NCI-H510A treated with DMSO at 0.1 percent for 48 hours (cell line): ENCODE results near the gene INSIG1.

Experiments used
- DNase-seq: peaks from one replicate; lab custom pipeline; 2025; lab: John Stamatoyannopoulos, UW

The INSIG1 gene

DNA sequence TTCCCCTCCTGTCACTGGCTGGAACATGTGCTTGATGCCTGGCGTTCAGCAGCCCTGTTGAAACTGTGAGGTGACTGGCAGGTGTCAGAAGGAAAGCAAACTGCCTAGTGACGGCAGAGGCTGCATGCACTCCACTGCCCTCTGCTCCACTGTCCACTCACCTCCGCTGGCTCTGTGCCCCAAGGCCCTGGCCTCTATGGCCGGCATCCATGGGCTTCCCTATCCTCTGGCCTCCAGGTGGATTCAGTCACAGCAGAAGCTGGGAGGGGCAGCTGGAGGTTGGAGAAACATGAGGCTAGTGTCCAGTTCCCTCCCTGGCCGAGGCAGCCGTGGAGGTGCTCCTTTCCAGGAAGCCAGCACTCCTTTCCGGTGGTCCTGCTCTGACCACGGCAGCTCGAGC, 31.2 kb upstream of the INSIG1 start:
- DNase-seq: no peak

DNA sequence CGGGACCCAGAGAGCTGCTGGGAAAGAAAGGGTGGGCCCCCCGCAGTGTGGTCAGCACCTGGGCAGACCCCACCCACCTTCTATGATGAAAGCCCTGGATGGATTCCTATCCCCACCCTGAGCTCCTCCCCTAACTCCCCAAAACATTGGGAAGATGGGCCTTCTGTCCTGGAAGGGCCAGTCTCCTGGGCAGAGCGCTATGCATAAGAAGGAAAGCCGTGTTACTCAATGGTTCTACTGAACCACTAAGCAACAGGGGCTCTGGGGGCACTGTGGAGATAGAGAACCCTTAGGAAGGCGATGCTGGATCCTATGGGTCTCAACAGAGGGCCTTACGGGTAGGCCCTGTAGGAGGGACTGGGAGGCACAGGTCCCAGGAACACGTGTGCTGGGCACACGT, 30.7 kb upstream of the INSIG1 start:
- DNase-seq: no peak

DNA sequence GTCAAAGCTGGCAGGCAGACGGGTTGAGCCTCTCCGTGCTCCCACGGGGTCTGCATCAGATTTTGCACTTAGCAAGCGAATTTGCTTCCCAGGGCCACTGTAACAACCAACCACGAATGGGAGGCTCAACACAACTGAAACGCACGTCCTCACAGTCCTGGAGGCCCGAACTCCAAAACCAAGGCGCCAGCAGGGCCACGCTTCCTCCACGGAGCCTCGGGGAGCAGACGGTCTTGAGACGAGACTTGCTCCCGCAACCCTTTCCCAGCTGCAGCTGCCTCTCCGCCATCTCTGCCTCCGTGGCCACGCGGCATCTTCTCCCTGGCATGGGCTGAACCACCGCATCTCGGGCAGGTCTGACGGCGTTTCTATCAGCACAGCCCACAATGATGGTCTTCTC, 30.2 kb upstream of the INSIG1 start:
- no peak for DNase-seq

DNA sequence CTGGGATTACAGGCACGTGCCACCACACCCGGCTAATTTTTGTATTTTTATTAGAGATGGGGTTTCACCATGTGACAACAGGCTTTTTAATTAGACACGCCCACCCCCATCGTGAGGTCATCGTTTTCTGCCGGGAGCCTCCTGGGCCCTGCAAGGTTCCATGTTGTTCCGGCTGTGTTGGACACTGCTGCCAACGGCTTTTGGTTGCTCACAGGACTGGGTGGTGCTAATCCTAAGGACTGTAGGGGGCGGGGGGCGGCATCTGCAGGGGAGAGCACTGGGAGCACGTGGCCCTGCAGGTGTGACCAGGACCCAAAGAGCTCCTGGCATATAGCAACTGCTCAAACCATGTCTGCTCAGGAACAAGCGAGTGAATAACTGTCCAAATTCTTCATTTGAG, 29.5 kb upstream of the INSIG1 start:
- no peak for DNase-seq

DNA sequence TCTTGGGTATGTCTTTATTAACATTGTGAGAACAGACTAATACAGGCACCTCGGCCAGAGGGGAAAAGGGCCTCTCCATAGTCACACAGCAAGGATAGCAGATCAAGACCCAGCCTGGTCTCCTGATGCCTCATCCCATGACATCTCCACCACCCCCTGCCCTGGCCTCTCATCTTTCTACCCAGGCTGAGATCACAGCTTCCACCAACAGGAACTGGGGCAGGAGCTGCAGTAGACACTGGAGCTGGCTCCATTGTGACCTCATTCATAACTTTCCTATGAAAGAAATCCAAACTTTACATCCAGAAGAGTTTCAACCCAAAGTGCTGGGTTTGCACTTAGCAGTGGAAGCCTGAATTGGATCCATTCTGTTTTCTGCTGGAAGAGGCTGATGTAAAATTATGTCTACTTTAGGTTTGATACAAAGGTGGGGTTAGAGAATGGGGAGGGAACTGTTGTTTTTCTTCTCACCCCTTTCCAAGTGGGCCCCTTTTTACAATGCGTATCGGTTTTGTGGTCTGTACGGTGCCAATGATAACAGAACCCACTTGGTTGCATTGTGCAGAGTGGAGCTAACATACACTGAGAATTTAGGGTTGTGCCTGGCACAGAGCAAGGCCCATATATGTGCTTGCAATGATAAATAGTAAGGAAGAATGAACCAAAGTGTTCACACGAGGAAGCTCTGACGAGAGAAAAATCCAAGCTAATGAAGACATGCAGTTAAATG, 28.6 kb upstream of the INSIG1 start:
- DNase-seq: no peak

DNA sequence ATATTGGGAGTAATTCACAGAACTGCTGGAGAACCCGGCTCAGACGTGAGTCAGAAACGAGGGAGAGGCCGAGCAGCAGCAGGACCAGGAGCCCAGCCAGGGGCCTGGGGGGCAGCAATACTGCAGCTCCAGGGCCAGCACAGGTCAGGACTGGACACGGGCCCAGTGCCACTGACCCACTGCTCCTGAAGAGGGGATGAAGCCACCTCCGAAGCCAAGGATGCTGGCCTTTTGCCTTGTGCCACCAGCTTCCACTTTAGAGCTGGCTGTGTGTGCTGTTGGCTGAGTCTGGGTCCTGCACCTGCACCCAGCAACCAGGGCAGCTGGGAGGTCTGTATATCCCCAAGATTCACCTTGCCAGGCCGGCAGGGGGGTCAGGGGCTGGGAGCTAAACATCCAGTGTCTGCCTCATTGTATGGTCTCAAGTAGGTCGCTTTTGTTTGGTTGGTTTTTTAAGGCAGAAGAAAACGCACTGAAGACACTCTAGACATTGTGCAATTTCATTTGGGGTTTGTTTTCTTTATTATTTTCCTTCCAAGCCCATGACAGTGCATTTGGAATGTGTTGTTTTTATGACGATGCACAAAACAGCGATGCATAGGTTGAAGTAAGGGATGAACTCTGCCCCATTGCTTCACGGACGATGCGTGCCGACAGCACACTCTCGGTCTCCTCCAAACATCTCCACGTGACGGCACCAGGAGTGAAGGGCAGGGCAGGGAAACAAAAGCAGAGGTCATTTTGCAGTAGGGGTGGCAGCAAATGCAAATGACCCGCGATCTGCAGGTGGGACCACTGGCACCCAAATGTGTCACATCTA, 27.7 kb upstream of the INSIG1 start:
- no peak for DNase-seq

DNA sequence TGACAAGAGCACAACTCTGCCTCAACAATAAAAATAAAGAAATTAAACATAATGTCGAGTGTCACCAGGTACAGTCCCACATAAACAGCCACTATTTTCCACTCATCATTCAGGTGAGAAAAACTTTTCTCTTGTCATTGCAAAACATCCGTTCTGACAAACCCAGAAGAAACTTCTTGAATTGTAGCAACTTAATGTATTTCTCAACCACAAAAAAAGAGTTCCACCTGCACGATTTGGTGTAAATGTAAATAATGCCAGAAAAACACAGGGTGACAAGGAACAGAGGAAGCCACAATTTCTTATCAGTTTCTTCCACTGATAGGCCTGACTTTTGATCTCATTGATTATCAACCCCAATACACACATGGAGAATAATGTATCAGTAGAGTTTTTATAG, 26.8 kb upstream of the INSIG1 start:
- DNase-seq: no peak

DNA sequence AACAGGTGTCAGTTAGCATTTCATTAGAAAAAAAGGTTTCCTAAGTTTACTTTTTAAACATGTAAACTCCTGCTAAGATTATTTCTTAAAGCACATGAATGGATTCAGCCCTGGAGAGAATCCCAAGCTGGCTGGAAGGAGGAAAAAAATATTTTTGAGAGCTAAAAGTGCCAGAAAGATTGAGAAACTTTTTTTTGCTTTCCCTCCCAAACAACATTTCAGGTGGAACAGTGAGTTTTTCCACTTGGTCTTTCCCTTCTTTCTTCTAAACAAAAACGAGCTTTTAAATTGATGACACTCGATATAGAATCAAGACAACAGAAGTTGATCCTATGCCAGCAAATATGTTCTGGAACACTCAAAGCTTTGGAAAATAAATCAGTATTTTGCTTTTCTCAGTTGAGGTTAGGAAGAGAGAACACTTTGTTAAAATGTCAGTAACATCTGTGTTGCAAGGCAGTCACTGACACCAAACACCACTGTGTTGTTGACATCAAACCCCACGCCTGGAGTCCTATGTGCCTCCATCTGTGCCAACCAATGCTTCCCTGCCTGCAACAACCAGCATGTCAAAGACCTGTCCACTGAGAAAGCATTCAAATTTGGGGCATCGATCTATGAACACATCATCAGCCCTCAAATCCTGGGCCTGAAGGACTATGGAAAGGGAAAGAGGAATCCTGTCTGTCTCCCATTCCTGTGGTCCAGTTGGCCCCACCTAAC, 22.9 kb upstream of the INSIG1 start:
- no peak for DNase-seq

DNA sequence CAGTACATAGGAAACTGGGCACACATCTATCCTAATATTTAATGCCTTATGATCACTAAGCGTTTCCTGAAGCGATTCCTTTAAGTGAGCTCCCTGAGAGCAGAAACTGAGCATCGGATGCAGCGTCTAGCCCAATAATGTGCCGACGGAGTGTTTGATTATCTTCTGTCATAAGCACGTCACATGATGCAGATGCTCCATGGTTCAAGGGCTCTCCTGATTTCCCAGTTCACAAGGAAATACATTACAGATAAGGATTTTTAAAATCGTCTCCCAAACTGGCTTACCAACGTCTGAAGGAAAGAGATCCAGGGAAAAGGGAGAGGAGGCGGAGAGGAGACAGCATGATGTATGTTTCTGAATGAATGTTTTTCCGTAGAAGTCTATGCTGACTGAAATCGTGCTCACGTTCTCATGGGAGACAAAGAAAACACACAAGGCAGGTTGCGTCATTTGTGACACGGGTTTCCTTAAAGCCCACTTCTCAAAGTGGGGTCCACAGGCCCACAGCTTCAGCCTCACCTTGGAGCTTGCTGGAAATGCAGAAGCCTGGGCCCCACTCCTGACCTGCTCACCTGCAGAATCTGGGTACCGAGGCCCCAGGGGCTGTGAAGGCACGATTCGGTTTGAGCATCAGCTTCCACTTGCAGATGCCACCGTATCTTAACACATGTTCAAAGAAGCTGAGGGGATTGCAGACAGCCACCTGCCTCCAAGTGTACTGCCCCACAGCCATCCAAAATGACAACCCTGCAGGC, 21.5 kb upstream of the INSIG1 start:
- DNase-seq: no peak

DNA sequence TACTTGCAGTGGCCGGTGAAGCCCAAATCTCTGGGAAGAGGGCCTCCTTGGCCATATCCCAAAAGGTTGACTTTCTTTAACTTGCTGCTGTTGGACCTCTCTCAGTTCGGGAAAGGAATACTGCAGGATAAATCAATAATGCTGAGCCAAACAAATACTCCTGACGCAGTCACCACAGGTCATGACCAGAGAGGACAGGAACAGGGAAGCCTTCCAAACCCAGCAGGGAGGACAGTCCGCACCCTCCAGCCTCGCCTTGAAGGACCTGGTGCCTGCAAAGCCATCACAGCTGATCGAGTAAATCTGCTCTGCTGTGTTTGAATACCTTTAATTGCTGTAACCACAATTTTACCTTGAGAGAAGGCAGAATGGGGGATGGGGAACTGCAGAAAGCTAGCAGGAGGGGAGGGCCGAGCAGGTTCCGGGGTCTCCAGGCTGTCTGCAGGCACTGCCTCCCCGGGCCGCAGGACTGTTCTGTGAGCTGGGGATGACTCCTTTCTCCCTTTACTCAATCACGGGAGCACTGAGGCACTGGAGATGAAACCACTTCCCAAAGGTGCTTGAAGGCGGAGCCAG, 20.8 kb upstream of the INSIG1 start:
- DNase-seq: no peak

DNA sequence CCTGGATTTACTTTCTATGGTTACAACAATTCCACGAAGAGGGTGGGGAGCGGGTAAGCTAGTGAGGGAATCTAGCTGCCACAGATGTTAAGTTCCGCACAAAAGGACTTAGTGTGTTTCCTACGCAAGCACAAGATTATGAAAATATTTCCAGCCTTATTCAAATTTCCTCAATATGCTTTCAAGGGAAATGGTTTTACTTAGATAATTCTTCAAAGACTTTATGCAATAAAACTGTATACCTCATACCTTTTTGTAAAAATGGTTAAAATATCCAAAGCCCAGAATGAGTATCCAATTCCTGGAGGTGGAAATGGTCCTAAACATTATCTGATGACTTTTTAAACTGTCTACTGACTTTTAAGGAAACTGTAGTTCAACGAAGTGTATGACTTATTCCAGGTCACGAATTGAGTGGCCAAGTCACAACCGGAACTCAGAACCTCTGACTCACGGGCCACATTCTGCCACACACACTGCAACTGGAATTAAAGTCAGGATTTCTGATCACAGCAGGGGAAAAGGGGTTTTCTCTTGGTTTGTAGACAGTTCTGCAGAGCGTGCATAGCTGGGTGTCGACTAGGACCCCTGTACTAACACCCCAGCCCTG, 20.2 kb upstream of the INSIG1 start:
- no peak for DNase-seq

DNA sequence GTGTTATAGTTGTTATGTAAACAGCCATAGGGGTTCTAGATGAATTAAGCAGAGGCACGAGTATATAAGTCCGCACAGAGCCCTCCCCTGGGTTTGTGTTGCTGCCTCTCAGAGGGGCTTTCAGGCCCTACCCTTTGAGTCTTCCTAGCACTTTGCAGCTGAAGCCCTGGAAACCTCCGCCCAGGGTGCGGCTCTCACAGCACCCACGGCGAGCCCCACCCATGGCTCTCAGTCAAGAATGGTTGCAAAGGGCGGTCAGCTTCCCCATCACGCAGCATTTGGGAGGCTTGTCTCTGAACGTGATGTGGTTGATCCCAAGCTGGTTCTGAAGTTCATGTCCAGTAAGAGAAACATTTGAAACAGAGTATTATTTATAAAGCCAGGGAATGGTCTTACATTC, 18.8 kb upstream of the INSIG1 start:
- DNase-seq: no peak

DNA sequence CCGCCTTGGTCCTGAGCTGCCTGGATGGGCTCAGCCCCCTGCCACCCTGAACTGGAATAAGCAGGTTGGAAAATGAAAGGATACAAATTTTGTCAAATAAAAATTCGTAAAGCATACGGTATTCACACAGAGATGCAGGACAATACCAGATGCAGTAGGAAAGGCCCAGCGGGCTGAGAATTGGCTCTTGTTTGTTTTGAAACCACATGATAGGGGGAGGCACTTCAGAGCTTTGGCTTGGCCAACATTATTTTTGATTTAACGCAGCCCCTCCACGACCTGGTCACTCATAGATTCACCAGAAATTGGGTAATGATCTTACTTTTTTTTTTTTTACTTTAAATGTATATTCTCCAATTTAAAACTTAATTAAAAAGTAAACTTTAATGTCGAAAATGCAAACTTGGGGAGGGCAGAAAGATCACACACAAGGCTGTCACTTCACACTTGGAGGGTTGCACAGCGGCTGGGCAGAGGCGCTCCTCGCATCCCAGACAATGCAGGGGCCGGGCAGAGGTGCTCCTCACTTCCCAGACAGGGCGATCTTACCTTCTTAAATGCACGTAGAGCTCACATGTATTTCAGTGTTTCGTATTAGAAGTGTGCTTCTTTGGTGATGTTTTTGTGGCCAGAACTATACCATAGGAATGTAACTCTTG, 17.8 kb upstream of the INSIG1 start:
- DNase-seq: no peak

DNA sequence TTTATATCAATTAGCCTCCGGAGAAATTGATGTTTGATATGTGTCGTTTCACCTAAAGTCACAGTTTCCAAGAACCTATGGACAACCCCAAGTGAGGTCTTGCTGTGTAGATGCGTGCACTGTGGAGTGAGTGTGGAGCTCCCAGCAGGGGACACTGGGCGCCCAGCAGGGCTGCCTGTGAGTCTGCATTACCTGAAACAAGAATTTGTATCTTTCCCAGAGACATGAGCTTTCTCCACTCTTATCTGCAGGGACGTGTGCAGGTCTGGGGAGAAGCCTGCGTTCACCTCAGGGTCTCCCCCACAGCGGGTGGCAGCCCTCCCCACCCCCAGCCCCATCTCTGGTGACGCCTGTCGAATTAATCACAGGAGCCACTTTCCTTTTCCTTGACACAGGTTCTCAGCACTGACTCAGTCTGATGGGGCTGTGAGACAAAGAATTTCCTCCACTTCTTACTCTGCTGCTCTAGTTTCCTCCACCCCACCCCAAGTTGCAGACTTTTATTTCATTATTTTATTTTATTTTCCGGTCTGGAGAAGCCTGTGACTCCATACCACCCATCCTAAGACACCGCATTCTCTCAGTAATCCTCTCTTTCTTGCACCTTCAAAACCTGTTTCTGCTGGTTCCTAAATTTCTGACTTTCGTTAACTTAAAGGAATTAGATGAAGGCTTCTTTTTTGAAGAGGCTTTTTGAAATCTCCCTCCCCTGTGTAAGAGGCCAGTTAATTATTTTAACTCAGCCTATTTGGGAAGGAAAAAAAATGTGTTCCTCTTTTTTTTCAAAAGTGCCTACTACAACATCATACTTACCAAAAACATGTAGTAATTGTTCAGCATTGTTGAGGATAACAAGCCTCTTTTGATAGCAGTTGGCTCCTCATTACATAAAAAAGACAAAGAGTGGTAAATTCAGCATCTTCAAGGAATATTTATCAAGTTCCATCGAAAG, 17.0 kb upstream of the INSIG1 start:
- DNase-seq: no peak

DNA sequence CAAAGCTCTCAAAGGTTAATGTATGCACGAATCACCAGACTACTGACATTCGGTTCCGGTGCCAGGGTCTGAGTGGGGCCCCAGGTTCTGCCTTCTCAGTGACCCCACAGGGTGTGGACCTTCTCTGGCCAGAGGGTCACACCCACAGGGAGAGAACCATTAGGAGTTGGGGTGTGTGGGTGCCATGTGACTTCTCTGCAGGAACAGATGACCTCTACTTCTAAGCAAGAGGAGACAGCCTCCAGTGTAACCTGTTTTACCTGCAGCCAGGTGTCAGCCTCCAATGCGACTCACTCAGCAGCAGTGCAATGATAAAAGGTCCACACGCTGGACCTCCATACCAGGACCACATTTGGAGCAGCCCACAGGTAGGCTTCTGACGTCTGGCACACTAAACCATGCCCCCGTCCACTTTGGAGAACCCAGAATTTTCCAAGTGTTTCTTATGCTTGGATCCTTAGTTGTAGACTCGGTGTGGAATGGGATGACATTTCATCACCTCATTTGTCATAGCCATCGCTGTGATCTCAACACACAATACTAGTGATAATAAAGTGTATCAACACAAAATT, 16.2 kb upstream of the INSIG1 start:
- no peak for DNase-seq

DNA sequence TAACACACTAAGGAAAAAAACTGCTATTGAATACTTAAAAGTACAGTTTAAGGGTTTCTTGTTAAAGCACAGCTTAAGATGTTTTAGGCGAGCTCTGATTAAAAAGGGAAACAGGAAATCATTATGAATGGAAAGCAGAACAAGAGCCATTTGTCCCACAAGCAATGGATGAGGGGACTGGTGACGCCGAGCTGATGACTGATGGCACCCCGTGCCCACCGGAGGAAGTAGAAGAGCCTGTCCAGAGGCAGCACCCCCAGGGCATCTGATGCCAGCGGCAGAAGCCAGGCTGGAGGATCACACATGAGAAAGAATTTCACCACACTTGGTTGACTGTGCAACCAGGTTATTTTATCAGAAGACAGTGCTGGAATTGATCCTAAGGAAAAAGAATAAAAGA, 15.0 kb upstream of the INSIG1 start:
- no peak for DNase-seq

DNA sequence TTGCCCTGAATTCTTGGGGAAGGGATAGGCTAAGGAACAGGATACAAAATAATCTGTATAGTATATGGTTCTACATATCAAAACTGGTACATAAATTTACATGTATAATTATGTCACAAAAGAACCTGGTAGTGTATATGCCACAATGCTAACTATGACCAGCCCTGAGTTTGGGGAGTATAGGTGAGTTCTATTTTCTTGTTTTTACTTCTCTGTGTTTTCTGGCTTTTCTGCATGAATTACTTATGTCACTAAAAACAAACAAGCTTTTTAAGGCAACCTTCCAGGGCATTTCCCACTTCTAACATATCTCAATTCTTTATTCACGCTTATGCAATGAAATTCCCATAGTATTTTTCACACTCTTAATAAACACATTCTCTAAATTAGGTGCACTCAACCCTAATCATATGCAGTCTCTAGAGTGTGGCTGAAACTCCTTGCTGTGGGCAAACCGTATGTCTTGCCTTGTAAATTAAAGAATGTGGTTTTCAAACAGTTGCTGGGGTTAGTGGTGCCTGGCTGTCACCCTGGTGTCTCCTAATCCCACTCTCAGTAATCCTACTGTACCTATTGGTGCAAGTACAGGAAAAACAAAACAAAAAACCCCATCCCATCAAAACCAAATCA, 14.0 kb upstream of the INSIG1 start:
- no peak for DNase-seq

DNA sequence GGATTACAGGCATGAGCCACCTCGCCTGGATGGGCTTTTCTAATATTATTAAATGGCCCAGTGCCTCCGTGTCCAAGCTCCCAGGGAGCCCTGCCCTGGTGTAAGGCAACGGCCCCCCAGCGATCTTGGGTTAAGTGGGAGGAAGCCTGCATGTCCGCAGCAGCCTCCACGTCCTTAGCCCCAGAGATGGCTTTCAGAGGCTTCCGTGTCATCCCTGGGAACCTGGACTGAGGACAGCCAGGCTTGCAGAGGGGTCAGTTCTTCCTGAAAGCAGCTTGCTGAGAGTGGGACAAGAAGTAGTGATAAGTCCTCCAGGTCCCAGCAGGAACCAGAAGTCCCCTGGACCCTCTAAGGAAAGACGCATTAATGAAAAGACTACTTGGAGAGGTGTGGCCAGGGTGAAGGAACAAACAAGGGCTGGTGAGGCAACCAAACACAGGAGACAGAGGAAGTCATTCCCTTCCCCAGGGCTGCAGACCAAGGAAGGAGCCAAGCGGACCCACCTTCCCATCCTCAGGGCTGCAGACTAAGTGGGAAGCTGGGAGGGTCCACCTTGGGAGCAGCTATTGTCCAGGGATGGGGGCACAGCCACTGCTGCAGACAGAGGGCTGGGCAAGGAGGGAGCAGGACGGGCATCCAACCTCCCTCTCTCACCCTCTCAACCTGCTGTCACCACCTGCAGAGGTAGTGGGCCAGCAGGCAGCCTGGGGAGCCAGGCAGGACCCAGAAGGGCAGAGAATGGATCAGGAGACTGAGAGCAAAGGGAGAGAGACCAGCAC, 13.0 kb upstream of the INSIG1 start:
- no peak for DNase-seq
